H1 (cell line): ENCODE results near the gene TRIM71. TPM values are rescaled to one million over a fixed set of nuclear protein-coding genes. Genes with fewer than 3 reads are reported as not detected.

Experiments used
- ATF3 ChIP-seq: IDR thresholded peaks from 2 replicates; pipeline ENCODE4 v1.6.1; 2011; ENCODE audit warnings: low read depth, mild to moderate bottlenecking, low read length; ENCODE audit not compliant: insufficient read depth
- CHD7 ChIP-seq: fragments of 300-600 bp; sonication (generic); IDR thresholded peaks from 2 replicates; pipeline ENCODE4 v1.7.1; 2012; ENCODE audit warnings: low read length, moderate library complexity, mild to moderate bottlenecking, inconsistent platforms; ENCODE audit not compliant: insufficient replicate concordance
- EP300 ChIP-seq, 2 experiments: IDR thresholded peaks; 1 replicate in 1 of 2; 2 replicates in 1 of 2; pipeline ENCODE4 v1.6.1; 2011 to 2012; ENCODE audit warnings: low read depth in 2 of 2, low read length in 2 of 2, mild to moderate bottlenecking in 2 of 2, borderline replicate concordance in 1 of 2, inconsistent platforms in 1 of 2, moderate library complexity in 1 of 2
- GTF2F1 ChIP-seq: IDR thresholded peaks from 2 replicates; pipeline ENCODE4 v1.6.1; 2012; ENCODE audit warnings: low read depth, low read length, improper control_type of control experiment, borderline replicate concordance
- JUN ChIP-seq: IDR thresholded peaks from 2 replicates; pipeline ENCODE4 v1.6.1; 2011; ENCODE audit warnings: low read depth, mild to moderate bottlenecking, improper control_type of control experiment, low read length
- KDM1A ChIP-seq: fragments of 200-600, 300-600 bp; sonication (generic); IDR thresholded peaks from 2 replicates; pipeline ENCODE4 v1.7.1; 2016; ENCODE audit warnings: mild to moderate bottlenecking, low read length, borderline replicate concordance
- KDM4A ChIP-seq: IDR thresholded peaks from one replicate; pipeline ENCODE4 v1.7.1; 2012; ENCODE audit warnings: low read depth, mild to moderate bottlenecking, moderate library complexity, low read length, inconsistent platforms; ENCODE audit not compliant: severe bottlenecking
- TBP ChIP-seq: IDR thresholded peaks from 2 replicates; pipeline ENCODE4 v1.6.1; 2011; ENCODE audit warnings: low read depth, low read length, improper control_type of control experiment
- polyA plus RNA-seq, 7 experiments: library from polyadenylated mRNA; depleted of rRNA in 3 of 7; stranded (reverse) in 5 of 7; unstranded in 2 of 7; fragments of >200 nt in 5 of 7; fragments of 200-250 nt in 2 of 7; gene quantifications; 1 replicate in 5 of 7; 2 replicates in 1 of 7; 4 replicates in 1 of 7; pipeline versions ENCODE4 v1.2.1 to v1.2.3, GENCODE V29; 2011 to 2013; ENCODE audit warnings: missing spikeins in 2 of 7, mixed read lengths in 2 of 7
- total RNA-seq: library from RNA; stranded (reverse); fragmentation: NEBNext Ultra II Directional; extraction: Animal tissue kit (Norgen Biotek cat#: 25700); gene quantifications from 2 replicates; pipeline ENCODE4 v1.2.1, GENCODE V29; 2021

The TRIM71 gene
- total and polyA plus RNA-seq, 2 of the 8 experiments (the other 6 are each of a cell fraction or from before 2014, with no cell fraction given): 53.7 to 293 TPM

GRCh38 chr3:32870373-32871095 is 52.7 kb downstream of the TRIM71 start (continued):
- TF ChIP-seq CHD7 (no peak), TBP (peak; percentile 39; the same call in 1 of the 2 replicates), JUN (no peak), GTF2F1 (no peak), ATF3 (no peak), KDM1A (no peak), KDM4A (no peak), EP300 (IDR thresholded peaks at IDR 0.05; ENCODE audit: borderline replicate concordance in 1 of 2, low read depth in 2 of 2, low read length in 2 of 2) (no peak)
